NCI-H524 (cell line): ENCODE measurements around the gene NKX2-4.
"Not testable (repeated sequence)": the region's sequence is repeated elsewhere in the genome, so short reads cannot be mapped to it uniquely, and the experiment has no call there.

Experiments
- DNase-seq, 2 experiments: peaks; one replicate each; lab custom pipeline; 2025; lab: John Stamatoyannopoulos, UW

NKX2-4 gene

GRCh38 chr20:21397341-21398108 lies at the start of gene NKX2-4:
Gene NKX2-4 (minus strand): TSS chr20:21397526. CDS start chr20:21397399, 127 bp downstream.
- peak; percentile 32 to 48 for DNase-seq

- no peak for DNase-seq
Measured at GRCh38 chr20:21437816-21438215, 40.5 kb upstream of the NKX2-4 start.

- DNase-seq, result no peak
Measured at GRCh38 chr20:21437248-21437647, 39.9 kb upstream of the NKX2-4 start.

GRCh38 chr20:21436205-21436604 lies 38.9 kb upstream of the NKX2-4 start:
- no peak for DNase-seq

- no peak for DNase-seq
Measured at GRCh38 chr20:21435576-21435975, 38.2 kb upstream of the NKX2-4 start.

- no peak for DNase-seq
Measured at GRCh38 chr20:21433329-21433890, 36.1 kb upstream of the NKX2-4 start.

- no peak for DNase-seq
Measured at GRCh38 chr20:21432911-21433310, 35.6 kb upstream of the NKX2-4 start.

GRCh38 chr20:21430020-21430419 lies 32.7 kb upstream of the NKX2-4 start:
- no peak for DNase-seq

GRCh38 chr20:21424846-21425245 lies 27.5 kb upstream of the NKX2-4 start:
- no peak for DNase-seq

- not testable (repeated sequence) for DNase-seq
Measured at GRCh38 chr20:21423712-21424111, 26.4 kb upstream of the NKX2-4 start.

GRCh38 chr20:21421601-21422236 lies 24.4 kb upstream of the NKX2-4 start:
- DNase-seq, result no peak

GRCh38 chr20:21419147-21419546 lies 21.8 kb upstream of the NKX2-4 start:
- DNase-seq, result not testable (repeated sequence)

- not testable (repeated sequence) for DNase-seq
Measured at GRCh38 chr20:21413996-21414395, 16.7 kb upstream of the NKX2-4 start.

GRCh38 chr20:21411725-21412124 lies 14.4 kb upstream of the NKX2-4 start:
- no peak for DNase-seq

- DNase-seq, result no peak
Measured at GRCh38 chr20:21399005-21399475, 1.7 kb upstream of the NKX2-4 start.

GRCh38 chr20:21398109-21399004 lies 1.0 kb upstream of the NKX2-4 start:
- DNase-seq, result no peak

GRCh38 chr20:21396599-21397340 lies 556 bp downstream of the NKX2-4 start:
- peak in 1 of 2 experiments; percentile 51 for DNase-seq

GRCh38 chr20:21395666-21396598 lies 1.4 kb downstream of the NKX2-4 start:
- no peak for DNase-seq

- no peak for DNase-seq
Measured at GRCh38 chr20:21395051-21395665, 2.2 kb downstream of the NKX2-4 start.

GRCh38 chr20:21394551-21394950 lies 2.8 kb downstream of the NKX2-4 start:
- DNase-seq, result no peak
